GM15510 (cell line): ENCODE data around the gene TCF4.

Experiments
- POLR2A ChIP-seq: IDR thresholded peaks from 3 replicates; pipeline ENCODE4 v1.6.1; 2011; ENCODE audit warnings: borderline replicate concordance; ENCODE audit not compliant: insufficient read length; ENCODE audit errors: extremely low read depth

TCF4 gene

DNA sequence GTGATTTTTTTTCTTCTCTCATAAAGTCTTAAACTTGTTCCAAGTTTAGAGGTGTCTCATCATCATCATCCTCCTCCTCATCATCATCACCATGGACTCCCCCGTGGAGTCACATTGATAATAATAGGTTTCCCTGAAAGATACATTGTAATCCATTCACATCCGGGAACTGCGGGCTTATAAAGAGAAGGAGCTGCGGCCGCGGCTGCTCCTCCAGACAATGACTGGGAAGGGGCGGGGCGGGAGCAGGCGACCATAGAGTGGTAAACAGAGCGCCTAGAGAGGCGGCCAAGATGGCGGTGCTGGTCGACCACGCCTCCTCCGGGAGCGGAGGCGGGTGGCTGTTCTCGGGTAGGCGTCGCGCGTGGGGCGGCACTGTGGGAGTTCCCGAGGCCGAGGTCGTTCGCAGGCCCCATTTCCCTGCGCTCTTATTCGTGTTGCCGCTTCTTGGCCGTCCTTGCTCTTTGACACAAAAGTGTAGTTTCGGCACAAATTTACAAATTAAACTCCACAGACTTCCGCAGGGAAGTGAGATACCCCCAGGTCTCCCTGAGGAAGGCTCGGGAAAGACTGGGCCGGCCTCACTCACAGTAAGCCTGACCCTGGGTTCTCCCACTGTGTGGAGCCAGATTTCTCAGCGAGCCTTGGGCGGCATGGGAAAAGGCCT is 1.8 kb upstream of the TCF4 start:
- peak; percentile 37 for TF ChIP-seq POLR2A

- TF ChIP-seq POLR2A: no peak
These were observed 1.0 kb upstream of the TCF4 start for GRCh38 chr18:55588870-55589595.

GRCh38 chr18:55587418-55588110 is 428 bp downstream of the TCF4 start:
- no peak for TF ChIP-seq POLR2A

GRCh38 chr18:55585920-55586561 is 2.0 kb downstream of the TCF4 start:
- no peak for TF ChIP-seq POLR2A

DNA sequence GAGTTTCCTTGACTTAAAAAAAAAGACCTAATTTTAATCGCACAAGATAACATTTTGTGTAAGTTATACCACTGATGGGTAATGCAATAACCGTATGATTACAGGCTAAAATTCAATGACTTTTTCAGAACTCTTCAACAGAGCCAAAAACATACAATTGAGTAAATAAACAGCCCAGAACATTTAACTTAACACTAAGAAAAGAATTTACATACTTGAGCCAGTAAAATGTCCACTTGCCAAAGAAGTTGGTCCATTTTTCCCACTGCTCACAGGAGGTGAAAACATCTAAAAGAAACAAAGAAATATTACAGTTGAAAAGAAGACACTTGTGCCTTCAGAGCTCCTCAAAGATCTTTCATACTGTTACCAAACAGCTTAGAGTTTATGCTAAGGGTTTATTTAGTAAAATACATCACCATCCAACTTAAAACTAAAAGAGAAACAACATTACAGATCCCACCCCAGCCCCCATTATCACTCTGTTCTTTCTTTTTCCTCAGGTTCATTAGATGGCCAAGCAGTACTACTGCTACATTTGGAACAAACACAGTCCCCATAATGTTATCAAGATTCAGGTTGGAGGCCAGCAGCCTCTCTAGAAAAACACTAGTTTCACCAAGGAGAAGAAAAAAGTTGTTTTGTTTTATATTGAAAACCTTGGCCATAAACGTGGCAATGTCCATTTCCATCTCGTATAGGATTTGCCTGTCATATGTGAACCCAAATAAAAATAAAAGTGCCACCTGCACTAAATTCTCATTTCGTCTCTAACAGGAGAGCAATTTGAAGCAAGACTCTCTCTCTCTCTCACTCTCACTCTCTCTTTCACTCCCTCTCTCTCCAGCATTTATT is 2.7 kb downstream of the TCF4 start:
- no peak for TF ChIP-seq POLR2A

- no peak for TF ChIP-seq POLR2A
These were observed 3.8 kb downstream of the TCF4 start for GRCh38 chr18:55584201-55584600.

DNA sequence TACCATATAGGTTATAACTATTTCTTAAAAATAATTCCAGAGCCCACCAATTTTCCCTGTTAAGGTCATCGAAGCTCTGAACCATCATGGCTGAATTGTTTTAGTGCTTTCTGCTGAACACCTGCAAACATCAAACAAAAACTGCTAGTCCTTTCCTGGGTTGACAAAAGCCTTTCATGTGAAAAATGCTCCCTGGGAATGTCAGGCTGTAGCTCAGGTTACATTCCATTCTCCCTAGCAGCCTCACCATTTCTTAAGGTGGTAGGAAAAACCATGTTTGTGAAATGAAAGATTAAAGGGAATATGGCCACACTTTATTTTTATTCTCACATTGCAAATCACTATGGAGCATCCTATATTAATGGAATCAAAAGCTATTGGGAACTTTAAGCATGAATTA is 5.7 kb downstream of the TCF4 start:
- TF ChIP-seq POLR2A: no peak

DNA sequence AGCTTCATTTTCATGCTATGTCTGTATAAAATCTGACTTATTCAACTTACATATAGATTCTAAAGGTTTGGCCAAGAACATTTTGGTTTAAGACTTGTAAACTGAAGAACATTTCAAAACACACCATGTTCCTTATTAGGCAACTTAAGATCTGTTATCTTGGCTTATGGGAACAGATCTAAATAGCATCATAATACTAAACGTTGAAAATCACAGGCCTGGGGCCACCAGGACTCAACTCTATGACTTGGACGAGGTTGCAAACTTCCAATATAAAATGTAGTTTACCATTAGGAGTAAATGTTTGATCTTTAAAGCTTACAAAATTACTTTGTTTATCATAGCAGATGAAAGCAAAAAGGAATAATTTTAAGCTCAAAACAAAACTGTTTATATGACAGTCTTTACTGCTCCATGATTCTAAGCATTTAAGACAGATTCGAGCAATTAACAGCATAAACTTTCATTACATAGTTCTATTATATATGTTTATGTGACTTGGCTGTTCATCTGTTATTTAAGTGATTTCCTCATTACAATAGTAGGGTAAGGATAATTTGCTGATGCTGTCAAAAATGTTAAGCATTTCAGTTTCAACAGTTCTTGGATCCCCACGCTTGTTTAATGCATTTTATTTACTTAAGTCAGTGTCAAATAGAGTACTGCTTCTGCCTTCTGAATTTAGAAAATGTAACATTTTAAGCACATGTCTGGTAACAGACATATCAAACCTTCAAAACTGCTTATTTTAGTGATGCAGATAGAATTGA is 8.3 kb downstream of the TCF4 start:
- no peak for TF ChIP-seq POLR2A

DNA sequence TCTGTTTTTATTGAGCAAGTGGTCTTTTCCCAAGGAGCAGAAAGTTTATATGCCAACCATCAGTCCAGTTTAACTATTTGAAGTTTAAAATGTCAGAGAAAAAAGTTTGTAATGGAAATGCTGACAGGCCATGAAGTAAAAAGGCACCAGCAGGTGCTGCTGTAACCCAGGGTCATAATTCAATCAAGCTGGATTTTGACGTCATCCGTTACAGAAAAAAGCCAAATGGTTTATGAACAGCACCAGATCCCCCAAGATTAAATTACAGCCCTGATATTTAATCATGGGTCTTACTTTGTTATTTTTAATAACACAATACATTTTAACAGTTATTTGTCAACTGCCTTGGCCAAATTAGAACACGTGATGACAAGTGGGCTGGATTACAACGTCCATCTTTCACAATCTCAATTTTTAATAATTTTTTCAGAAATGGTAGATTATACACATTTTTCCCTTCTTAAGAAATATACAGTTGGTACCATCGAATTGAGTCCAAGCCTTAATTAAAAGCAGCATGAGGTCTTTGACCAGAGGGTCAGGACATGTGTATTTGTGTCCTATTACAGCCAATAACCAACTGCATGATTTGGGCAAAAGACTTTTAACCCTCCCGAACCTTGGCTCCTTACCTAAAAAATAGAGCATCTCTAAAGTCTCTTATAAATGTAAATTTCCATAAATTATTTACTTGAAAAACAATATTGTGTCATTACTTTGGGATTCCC is 10.0 kb downstream of the TCF4 start:
- TF ChIP-seq POLR2A: no peak

DNA sequence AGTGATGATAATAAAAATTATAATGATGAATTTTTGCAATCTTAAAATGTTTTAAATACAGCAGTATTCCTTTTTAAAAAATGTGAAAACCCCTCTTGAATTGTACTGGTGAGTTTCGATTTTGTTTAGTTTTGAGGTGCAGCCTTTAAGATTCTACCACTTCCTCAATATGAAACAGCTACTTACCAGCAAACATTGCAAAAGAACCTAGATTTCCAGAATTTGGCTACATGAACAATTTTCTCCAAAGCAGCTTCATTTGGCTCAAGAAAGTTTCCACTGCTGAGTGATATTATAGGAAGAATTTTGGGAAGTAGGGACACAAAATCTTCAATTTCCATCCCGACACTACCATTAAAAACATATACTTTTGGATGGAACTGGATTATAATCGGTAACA is 12.0 kb downstream of the TCF4 start:
- no peak for TF ChIP-seq POLR2A

- TF ChIP-seq POLR2A: no peak
These were observed 12.9 kb downstream of the TCF4 start for GRCh38 chr18:55575066-55575465.

DNA sequence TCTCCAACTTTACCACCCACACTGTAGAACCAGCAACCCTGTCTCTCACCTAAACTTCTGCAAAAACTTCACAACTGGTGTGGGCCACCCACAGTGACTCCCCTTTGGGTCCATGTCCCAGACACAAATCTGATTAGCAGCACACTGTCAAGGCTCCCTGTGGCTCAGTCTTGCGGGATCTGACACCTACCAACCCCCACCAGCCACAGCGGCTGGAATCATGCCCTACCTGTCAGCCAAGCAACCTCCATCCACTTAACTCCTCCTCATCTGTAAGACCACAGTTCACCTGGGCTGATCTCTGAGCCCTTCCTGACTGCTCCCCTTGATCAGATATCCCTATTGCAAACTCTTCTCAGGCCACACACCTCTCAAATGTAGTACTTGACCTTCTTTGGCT is 14.6 kb downstream of the TCF4 start:
- no peak for TF ChIP-seq POLR2A

GRCh38 chr18:55570966-55571365 is 17.0 kb downstream of the TCF4 start:
- no peak for TF ChIP-seq POLR2A
